HT-29 (cell line): ENCODE measurements around the gene PEX10. TPM values are rescaled to one million over a fixed set of nuclear protein-coding genes. Genes with fewer than 3 reads are reported as not detected.

Experiments
- DNase-seq: peaks from one replicate; pipeline ENCODE4 v3.0.0-alpha.2; 2015; ENCODE audit warnings: low spot score
- total RNA-seq: library from RNA; depleted of rRNA; stranded (reverse); fragments of >200 nt; shearing (Covaris generic); gene quantifications from 2 replicates; pipeline ENCODE4 v1.2.3, GENCODE V29; 2014

PEX10 gene
- total RNA-seq, 1 experiment from 2014 or later = 72.2 TPM

DNA sequence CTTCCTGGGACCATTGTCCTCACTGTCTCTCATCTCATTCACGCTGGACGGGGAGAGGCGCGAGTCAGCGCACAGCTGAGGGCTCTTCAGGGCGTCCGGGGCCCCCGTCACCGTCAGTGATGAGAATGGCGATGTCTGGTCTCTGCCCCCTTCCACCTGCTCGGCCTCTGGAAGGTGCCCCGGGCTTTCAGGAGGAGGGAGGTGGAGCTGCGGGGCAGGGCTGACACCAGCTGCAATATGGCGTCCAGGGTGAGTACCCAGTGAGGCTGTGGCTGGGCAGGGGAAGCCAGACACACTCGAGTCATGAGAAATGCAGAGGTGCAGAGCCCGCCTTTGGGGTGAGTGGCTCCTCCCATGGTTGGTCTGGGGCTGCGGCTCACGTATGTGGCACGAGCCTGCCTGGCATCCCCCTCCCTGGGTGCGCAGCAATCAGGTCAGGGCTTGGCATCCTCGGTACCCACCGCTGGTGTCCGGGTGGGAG, 36.1 kb downstream of the PEX10 start:
- DNase-seq = no peak

DNA sequence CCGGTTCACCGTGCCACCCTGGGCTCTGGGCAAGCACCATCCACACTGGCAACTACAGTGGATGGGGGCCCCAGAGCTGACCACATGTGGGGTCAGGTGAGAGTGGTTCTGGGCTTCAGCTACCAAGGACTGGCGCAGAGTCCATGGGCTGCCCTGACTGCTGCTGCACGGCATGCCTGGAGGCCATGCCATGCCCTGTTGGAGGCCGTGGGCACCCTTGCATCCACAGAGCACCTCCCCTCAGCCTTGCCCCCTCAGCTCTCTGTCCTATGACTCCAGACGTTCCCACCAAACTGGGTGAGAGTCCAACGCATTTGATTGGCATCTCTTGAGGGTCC, 36.5 kb downstream of the PEX10 start:
- no peak for DNase-seq

GRCh38 chr1:2375246-2375922, 37.0 kb downstream of the PEX10 start:
- DNase-seq = no peak

- DNase-seq = no peak
Measured at GRCh38 chr1:2374252-2375155, 37.9 kb downstream of the PEX10 start.

DNA sequence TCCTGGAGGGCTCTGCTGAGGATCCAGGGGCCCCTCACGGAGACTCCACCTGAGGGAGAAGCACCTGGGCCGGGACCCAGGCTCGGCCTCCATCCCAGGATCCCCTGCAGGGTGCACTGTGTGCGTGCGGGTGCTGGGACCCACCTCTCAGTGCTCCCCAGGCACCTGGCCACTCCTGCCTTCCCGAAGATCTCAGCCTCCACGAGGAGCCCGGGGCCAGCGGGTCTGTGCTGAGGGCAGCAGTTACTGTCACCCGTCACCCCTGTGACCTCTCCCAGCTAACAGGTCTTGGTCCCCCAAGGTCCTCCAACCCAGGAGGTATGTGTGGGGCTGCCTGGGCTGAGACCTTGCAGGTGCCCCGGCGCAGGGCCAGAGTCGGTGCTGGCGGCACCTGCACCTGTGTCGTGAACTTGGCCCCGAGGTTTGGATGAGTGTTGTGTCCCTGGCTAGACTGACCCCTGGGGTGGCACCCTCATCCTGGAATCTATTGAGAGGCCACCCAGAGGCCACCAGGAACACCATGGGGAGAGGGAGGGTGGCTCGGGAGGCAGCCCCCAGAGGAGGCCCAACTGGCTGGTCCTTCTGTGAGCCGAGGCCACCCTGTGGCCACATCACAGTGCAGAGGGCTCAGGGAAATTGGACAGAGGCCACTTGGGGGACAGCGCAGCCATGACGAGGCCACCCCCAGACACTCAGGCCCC, 38.7 kb downstream of the PEX10 start:
- DNase-seq = no peak

- DNase-seq = no peak
Measured at GRCh38 chr1:2372551-2373490, 39.5 kb downstream of the PEX10 start.

DNA sequence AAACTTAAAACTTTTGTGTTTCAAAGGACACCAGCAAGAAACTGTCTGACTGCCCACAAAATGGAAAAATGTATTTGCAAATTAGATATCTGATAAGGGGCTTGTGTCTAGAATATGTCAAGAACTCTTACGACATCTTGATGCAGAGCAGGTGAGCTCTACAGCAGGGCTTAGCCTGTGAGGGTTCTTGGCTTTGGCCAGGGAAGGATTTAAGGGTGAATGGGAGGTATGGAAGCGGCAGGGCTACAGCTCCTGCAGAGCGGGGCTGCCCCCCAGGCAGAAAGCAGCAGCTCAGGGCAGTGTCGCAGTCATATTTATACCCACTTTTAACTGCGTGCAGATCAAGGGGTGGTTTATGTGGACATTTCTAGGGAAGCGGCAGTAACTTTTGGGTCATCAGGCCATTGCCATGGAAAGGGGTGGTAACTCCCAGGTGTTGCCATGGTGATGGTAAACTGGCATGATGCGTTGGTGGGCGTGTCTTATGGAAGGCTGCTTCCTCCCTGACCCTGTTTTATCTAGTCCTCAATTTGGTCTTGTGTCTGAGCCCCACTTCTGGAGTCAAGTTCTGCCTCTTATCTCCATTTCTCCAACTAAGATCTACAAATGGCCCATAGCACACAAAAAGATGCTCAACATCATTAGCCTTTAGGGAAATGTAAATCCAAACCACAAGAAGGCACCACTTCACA, 44.2 kb downstream of the PEX10 start:
- DNase-seq = no peak

DNA sequence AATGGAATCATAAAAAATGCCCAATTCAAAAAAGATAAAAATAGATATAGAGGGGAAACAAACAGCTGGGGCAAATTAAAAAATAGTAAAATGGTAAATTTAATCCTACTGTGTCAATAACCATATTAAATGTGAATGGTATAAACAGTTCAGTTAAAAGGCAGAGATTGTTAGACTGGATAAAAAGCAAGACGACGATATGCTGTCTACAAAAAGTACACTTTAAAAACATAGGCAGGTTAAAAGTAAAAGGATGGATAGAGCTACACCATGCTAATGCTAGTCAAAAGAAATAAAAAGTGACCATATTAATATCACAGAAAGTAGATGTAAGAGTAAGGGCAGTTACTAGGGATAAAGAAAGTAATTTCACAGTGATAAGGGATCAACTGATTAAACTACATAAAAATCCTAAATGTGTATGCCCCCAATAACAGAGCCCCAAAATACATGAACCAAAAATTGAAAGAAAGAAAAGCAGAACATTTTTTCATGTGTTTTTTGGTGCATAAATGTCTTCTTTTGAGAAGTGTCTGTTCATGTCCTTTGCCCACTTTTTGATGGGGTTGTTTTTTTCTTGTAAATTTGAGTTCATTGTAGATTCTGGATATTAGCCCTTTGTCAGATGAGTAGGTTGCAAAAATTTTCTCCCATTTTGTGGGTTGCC, 48.4 kb downstream of the PEX10 start:
- DNase-seq = no peak

- no peak for DNase-seq
Measured at GRCh38 chr1:2360588-2361364, 51.6 kb downstream of the PEX10 start.

- DNase-seq = no peak
Measured at GRCh38 chr1:2358651-2359640, 53.4 kb downstream of the PEX10 start.

- no peak for DNase-seq
Measured at GRCh38 chr1:2358072-2358471, 54.3 kb downstream of the PEX10 start.

DNA sequence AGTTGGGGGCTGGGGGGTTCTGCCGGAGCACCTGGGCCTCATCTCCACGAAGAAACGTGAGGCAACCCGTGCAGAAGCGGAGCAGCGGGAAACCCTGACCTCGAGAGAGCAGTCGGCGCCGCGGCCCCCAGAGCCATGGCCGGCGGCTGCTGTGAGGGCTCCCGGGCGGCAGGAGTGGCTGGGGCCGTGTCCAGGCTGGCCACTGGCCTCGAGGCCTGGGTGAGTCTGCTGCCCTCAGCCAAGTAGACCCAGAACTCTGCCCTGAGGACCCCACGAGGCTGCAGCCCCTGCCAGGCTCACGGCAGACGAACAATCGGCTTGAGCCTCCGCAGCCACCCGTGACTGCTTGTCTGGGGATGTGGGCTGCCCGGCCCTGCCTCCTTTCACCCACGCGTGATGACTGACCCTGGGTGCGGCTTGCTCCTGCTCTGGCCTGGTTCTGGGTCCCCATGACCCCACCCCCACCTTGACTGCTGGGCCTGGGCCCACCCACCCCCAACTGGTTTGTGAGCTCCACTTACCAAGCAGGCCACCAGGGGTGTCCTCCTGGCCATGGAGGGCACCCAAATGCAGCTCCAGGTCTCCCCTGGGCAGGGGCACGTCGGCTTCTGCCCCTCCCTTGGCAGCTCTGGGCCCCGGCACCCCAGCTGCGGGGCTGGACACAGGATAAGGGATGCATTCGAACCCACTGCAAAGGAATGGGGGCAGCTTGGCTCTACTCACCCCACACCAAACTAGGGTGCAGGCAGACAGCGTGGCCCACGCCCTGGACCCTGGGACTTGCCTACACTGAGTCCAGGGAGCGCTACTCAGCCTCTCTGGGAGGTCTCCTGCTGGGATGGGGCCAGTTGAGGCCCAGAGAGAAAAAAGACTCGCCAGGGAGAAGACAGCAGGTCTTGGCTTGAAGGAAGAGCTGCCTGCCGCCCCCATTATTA, 55.2 kb downstream of the PEX10 start:
- no peak for DNase-seq

- DNase-seq = no peak
Measured at GRCh38 chr1:2356401-2356800, 56.0 kb downstream of the PEX10 start.

DNA sequence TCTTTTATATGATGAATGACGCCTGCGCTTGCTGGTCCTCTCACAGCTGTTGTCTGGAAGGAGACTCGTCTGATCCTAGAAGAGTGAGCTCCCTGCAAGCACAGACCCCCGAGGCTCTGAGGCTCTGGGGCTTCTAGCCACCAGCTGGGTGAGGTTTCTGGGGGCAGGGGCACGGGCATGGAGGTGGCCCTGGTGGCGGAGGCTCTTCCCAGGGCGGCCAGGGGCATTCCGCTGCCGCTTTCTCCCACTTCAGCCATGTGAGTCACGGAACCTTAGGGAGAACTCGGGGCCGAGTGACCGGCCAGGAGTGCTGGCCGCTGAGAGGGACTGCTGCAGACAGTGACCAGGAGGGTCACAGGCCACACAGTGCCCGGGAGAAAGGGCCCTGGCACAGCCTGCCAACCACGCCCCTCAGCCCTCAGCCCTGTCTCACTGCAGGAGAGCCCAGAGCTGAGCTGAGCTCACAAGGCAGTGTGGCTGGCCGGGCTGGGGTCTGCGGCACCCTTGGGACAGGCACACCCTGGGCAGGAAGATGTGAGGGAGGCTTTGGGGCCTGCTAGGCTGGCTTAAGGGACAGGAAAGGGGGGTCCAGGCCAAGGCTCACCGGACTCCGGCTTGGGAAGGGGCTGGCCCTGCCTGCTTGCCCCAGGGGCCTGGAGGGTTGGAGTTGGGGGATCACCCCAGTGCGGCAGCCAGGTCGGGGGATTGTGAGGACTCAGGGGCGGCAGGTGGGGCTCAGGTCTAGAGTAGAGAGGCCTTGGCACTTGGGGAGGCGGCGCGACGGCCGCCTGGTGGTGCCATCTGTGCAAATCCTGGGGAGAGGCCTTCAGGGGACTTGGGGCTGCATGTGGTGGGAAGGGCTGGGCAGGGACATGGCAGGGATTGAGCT, 56.7 kb downstream of the PEX10 start:
- DNase-seq = no peak

DNA sequence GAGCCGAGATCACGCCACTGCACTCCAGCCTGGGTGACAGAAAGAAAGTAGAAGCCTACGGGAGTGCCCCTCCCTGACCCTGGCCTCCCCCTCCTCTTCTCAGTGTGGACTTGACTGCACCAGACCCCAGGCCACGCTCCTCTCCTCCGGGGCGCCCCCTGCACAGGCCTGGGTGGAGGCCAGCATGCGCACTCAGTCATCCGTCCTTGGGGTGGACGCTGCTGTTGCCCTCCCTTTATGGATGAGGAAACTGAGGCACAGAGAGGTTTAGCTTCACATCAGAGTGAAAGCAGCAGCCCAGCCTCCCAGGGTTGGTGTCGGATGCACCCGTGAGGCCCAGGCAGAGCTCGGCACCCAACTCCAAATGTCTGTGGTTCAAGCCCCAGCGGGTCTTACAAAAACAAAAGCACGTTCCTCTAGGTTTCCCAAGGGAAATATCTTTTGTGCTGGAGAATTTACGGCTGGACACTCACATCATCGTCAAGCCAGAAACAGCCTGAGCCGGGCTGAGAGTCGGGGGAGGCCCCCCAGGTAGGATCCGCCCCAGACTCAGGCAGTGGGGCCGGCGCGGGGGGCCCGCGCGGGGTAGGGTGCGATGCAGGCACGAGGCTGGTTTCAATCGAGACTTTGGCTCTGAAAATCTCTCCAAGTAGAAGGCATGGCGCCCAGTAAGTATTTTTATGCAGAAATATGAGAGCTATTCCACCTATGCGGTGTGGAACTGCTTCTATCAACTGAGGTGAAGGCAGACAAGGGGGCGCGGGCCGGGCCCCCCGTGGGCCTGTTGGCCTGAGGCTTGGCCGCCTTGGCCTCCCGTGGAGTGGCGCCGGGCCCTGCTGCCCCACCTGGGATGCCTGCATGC, 57.6 kb downstream of the PEX10 start:
- no peak for DNase-seq
